ENCODE results near the gene PLD5.

DNA sequence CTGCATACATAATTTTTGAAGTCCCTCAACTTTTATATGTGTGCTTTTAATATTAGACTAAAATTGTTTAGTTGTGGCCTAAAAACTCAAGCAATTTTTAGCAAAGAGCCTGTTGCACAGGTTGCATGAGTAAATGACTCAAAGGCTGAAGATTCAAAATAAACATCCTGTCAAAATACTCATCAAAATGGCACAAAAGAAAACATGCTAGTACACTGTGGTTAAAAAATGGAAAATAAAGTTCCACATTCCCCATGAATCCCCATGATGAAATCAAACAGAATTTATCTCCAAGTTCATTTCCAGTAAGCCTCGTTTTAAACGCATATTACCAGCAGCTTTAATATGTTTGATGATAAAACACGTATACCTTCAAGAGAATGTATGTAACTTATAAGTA lies 295.5 kb downstream of the PLD5 start:
- no peak for TF ChIP-seq TAF1 (IDR thresholded peaks at IDR 0.05; ENCODE audit: borderline replicate concordance, low read depth, low read length)
- no peak for TF ChIP-seq POLR2A (IDR thresholded peaks at IDR 0.05; ENCODE audit: low read depth, low read length)
- no peak for TF ChIP-seq POLR2AphosphoS5 (IDR thresholded peaks at IDR 0.05; ENCODE audit: low read depth, low read length)
